ENCODE data around the gene PLXNA4.

The PLXNA4 gene

DNA sequence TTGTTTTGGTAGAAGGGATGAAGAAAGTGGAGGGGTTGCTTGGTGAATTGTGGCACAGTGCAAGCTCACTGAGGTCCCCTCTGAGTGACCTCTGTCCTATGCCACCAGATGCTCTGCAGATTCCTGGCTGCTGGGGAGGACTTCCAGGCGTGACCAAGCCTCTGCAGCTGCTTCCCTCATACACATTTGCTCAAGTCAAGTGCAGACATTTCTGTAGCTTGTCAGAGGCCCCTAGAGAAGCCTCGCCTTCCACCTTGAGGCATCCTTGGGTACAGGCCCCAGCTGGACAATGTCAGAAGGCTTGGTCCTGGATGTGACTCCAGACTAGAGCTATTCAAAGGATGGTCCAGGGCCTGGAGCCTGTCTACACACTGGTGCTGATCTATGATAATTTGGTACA, 464.2 kb downstream of the PLXNA4 start:
- CTCF ChIA-PET: interaction anchor here (0.6 to 1.0 kb wide), 2 partner anchors 118 to 140 kb away, joined by 3 to 5 read pairs; no protein-coding TSS in a partner anchor
- TF ChIP-seq, protein P1, sequence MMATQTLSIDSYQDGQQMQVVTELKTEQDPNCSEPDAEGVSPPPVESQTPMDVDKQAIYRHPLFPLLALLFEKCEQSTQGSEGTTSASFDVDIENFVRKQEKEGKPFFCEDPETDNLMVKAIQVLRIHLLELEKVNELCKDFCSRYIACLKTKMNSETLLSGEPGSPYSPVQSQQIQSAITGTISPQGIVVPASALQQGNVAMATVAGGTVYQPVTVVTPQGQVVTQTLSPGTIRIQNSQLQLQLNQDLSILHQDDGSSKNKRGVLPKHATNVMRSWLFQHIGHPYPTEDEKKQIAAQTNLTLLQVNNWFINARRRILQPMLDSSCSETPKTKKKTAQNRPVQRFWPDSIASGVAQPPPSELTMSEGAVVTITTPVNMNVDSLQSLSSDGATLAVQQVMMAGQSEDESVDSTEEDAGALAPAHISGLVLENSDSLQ (IDR thresholded peaks at IDR 0.05): no peak
- TF ChIP-seq ZNF384 (IDR thresholded peaks at IDR 0.05) (no peak), NFRKB (IDR thresholded peaks at IDR 0.05) (no peak), BHLHE40 (IDR thresholded peaks at IDR 0.05; ENCODE audit: borderline replicate concordance) (no peak)
- POLR2A ChIA-PET: interaction anchor here (0.8 kb wide), 1 partner anchor 15 kb away, joined by 3 read pairs; no protein-coding TSS in a partner anchor
- no peak for DNase-seq (ENCODE audit: extremely low spot score)

DNA sequence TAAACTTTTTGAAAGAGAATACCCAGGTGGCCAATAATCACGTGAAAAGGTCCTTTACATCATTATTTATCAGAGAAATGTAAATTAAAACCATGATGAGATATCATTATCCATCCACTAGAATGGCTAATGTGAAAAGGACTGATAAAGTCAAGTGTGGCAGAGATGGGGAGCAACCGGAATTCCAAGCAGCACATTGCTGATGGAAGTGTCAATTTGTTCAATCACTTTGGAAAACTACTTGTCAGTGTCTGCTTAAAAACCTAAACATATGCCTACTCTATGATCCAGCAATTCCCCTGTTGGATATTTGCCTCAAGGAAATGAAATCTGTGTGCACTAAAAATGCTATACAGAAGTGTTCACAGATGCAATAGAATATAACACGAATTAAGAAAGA, 465.6 kb downstream of the PLXNA4 start:
- POLR2A ChIA-PET: no interaction called here
- CTCF ChIA-PET: no interaction called here
- DNase-seq (ENCODE audit: extremely low spot score): no peak
- TF ChIP-seq FOXM1 (IDR thresholded peaks at IDR 0.05; ENCODE audit: borderline replicate concordance) (no peak), ZNF384 (IDR thresholded peaks at IDR 0.05) (no peak), ELF4 (IDR thresholded peaks at IDR 0.05) (no peak), ARNT (IDR thresholded peaks at IDR 0.05) (no peak), BHLHE40 (IDR thresholded peaks at IDR 0.05; ENCODE audit: borderline replicate concordance) (no peak)

DNA sequence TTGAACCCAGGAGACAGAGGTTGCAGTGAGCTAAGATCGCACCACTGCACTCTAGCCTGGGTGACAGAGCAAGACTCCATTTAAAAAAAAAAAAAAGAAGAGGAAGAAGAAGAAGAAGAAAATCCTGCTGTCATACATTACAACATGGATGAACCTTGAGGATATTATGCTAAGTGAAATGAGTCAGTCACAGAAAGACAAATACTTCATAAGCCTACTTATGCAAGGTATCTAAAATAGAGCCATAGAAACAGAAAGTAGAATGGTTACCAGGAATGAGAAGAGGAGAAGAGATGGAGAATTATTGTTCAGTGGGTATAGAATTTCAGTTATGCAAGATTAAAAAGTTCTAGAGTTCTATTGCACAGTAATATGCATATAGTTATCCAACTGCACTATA, 466.5 kb downstream of the PLXNA4 start:
- ChIA-PET CTCF (no interaction called here), POLR2A (no interaction called here)
- no peak for DNase-seq (ENCODE audit: extremely low spot score)

DNA sequence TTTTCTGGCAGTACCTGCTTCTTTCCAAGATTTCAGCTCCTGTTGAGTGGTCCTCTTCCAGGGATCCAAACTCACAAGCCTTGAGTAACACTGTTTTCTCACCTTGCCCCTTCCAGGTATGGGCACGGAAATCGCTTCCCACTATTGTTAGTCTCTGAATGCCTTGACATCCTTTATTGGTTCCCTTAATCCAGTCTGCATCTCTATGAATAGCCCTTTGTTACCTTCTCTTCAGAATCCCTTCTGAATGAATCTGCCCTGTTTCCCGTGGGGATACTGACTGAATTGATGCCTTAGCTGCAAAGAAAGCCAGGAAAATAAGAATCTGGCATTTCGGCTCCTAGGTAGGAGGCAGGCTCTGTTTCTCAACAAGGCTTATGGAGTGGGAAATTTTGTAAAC, 467.7 kb downstream of the PLXNA4 start:
- DNase-seq (ENCODE audit: extremely low spot score): no peak
- ChIA-PET CTCF (no interaction called here), POLR2A (no interaction called here)
- no peak for TF ChIP-seq BHLHE40 (IDR thresholded peaks at IDR 0.05; ENCODE audit: borderline replicate concordance)
- TF ChIP-seq CTBP1 (IDR thresholded peaks at IDR 0.05; ENCODE audit: borderline replicate concordance): no peak
- TF ChIP-seq LEF1 (IDR thresholded peaks at IDR 0.05; ENCODE audit: borderline replicate concordance): no peak
- TF ChIP-seq ELF4 (IDR thresholded peaks at IDR 0.05): no peak
- TF ChIP-seq FOXK2 (IDR thresholded peaks at IDR 0.05): no peak
- TF ChIP-seq ZNF384 (IDR thresholded peaks at IDR 0.05): no peak

More for the DNA sequence above, 466.5 kb downstream of the PLXNA4 start:
- TF ChIP-seq SUZ12 (IDR thresholded peaks at IDR 0.05) (no peak), NFRKB (IDR thresholded peaks at IDR 0.05) (no peak)

DNA sequence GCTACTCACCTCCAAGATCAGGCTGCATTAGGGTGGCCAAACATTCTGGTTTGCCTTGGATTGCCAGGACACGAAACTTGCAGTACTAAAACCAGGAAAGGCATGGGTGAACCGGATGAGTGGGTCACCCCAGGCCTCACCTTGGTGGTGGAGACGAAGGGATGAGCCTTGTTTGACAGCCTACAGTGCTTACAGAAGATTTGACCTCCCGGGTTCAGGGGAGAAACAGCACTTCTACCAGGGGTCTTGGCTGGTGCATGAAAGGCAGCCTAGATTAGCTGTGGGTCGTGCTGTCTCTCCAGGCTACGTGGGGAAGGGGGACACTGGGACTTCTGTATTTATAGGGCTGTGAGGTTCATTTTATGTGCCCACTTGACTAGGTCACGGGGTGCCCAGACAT, 469.8 kb downstream of the PLXNA4 start:
- POLR2A ChIA-PET: no interaction called here
- TF ChIP-seq FOXA1 (IDR thresholded peaks at IDR 0.05) (no peak), SP1 (IDR thresholded peaks at IDR 0.05) (no peak), L3MBTL2 (conservative IDR thresholded peaks at IDR 0.05) (no peak), ELF4 (IDR thresholded peaks at IDR 0.05) (no peak), HDGF (IDR thresholded peaks at IDR 0.05; ENCODE audit: borderline replicate concordance) (no peak), TARDBP (IDR thresholded peaks at IDR 0.05) (no peak), FOXK2 (IDR thresholded peaks at IDR 0.05) (no peak), CTBP1 (IDR thresholded peaks at IDR 0.05; ENCODE audit: borderline replicate concordance) (no peak), SUZ12 (IDR thresholded peaks at IDR 0.05) (no peak), FOXM1 (IDR thresholded peaks at IDR 0.05; ENCODE audit: borderline replicate concordance) (no peak), BHLHE40 (IDR thresholded peaks at IDR 0.05; ENCODE audit: borderline replicate concordance) (no peak), NFRKB (IDR thresholded peaks at IDR 0.05) (no peak)
- CTCF ChIA-PET: interaction anchor here (0.8 to 1.0 kb wide), 2 partner anchors 8 to 247 kb away, joined by 3 read pairs; no protein-coding TSS in a partner anchor
- no peak for DNase-seq (ENCODE audit: extremely low spot score)

DNA sequence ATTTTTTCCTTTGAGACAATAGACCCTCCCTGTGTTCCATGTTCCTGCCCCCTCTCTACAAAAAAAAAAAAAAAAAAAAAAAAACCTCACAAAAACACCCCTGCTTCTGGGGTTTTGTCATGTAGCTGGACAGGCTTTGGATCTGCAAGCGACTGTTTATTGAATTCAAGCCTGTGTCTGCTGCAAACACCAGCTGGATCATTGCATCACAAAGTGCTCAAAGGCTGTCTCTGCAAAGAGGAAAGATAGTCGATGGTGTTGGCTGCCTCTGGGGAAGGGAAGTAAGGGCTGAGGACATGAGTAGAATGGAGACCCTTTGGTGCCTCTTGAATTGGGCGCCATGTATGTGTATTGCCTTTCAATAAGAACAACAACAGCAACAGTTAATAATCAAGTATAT, 471.2 kb downstream of the PLXNA4 start:
- ChIA-PET POLR2A (no interaction called here), CTCF (interaction anchor here (0.8 kb wide), 1 partner anchor 8 kb away, joined by 4 read pairs; no protein-coding TSS in a partner anchor)
- no peak for DNase-seq (ENCODE audit: extremely low spot score)
- TF ChIP-seq LEF1 (IDR thresholded peaks at IDR 0.05; ENCODE audit: borderline replicate concordance) (no peak), FOXM1 (IDR thresholded peaks at IDR 0.05; ENCODE audit: borderline replicate concordance) (no peak), HDGF (IDR thresholded peaks at IDR 0.05; ENCODE audit: borderline replicate concordance) (no peak), FOXA1 (IDR thresholded peaks at IDR 0.05) (no peak), ELF4 (IDR thresholded peaks at IDR 0.05) (no peak)
- TF ChIP-seq, protein P1 (IDR thresholded peaks at IDR 0.05): no peak

DNA sequence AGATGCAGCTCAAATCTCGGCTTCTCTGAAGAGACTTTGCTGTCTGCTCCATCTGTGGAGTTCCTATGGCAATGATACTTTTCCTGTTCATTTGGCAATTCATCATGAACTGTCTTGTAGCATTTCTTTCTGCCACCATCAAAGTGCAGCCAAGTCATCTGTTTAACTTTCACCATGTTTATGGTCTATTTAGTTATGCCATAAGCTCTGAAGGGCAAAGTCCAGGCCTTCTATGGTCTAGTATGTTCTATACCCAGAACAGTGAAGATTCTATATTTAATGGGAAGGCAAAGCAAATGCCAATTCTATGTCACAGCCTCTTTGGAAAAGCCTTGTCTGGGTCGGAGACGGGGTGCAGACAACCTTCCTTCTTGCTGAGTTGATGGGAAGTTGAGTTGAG, 472.6 kb downstream of the PLXNA4 start:
- CTCF ChIA-PET: no interaction called here
- TF ChIP-seq FOXA1 (IDR thresholded peaks at IDR 0.05) (no peak), CTBP1 (IDR thresholded peaks at IDR 0.05; ENCODE audit: borderline replicate concordance) (no peak), FOXM1 (IDR thresholded peaks at IDR 0.05; ENCODE audit: borderline replicate concordance) (no peak), NFRKB (IDR thresholded peaks at IDR 0.05) (no peak), TARDBP (IDR thresholded peaks at IDR 0.05) (no peak), ZNF384 (IDR thresholded peaks at IDR 0.05) (no peak), L3MBTL2 (conservative IDR thresholded peaks at IDR 0.05) (no peak), BHLHE40 (IDR thresholded peaks at IDR 0.05; ENCODE audit: borderline replicate concordance) (no peak), HDGF (IDR thresholded peaks at IDR 0.05; ENCODE audit: borderline replicate concordance) (no peak), LEF1 (IDR thresholded peaks at IDR 0.05; ENCODE audit: borderline replicate concordance) (no peak), ARNT (IDR thresholded peaks at IDR 0.05) (no peak), SP1 (IDR thresholded peaks at IDR 0.05) (no peak), ELF4 (IDR thresholded peaks at IDR 0.05) (no peak)
- TF ChIP-seq, protein P1 (IDR thresholded peaks at IDR 0.05): no peak
- POLR2A ChIA-PET: no interaction called here
- no peak for DNase-seq (ENCODE audit: extremely low spot score)
